UCSD-AML1 (cell line): ENCODE data around the gene PSTPIP1.

Experiments
- DNase-seq: peaks from one replicate; lab custom pipeline; 2025; ENCODE audit not compliant: unreplicated experiment; lab: John Stamatoyannopoulos, UW

The PSTPIP1 gene

DNA sequence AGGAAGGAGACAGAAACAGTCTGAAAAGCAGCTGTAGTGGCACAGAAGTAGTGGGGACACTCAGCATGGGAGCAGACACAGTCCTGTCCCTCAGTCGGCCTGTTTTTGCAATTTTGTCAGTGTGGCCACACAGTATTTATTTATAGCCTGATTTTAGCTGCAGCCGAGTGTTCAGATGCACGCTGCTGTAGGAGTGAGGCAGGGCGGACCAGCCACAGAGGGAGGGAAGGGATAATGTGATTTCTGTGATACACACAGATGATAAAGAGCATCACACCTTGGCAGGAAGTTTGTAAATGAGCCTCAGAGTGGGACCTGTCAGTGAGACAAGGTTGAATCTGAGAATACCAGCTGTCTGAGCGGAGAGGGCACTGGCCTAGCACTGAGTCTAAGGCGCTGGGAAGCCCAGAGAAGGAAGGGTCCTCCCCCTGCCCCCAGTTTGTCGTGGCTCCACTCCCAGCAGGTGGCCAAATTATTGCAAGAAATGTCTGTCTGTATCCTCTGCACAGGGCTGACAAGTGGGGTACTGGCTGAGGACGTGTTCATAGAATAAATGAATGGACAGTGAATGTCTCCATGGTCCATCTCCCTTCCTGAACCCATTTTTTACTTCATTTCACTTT is 3.8 kb downstream of the PSTPIP1 start:
- DNase-seq = no peak

DNA sequence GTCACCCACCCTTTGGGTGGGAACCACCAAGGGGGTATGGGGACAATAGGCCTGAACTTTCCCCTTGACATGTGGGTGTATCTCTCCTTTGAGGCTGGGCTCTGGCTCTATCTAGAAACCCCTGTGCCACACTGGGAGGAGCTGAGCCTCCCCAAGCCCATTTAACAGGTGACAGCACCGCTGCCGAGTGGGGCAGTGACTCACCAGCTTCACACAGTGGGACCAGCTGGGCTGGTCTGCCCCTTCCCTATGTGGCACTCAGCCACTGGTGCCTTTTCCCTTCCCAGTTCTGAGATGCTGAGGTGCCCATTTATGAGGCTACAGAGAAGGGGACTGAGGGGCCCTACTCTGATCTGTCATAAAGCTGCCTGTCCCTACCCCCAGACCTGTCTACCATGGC is 5.1 kb downstream of the PSTPIP1 start:
- no peak for DNase-seq

DNA sequence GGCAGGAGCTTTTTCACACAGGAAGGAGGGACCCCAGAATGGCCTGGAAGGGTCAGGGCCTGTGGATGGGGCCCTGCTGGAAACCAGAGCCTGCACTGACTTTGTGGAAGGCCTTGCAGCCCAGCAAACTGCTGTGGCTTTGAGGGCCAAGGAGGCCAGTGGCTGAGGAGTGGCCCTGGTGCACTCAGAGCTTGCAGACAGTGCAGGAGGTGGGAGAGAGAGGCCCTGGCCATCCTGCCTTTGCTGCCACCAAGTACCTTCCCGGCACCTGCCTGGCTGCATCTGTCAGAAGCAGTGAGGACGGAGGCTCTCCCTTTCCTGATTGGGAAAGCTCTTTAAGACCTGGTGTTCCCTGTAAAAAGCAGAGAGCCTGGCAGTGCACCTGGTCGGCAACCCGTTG is 6.4 kb downstream of the PSTPIP1 start:
- DNase-seq = no peak

DNA sequence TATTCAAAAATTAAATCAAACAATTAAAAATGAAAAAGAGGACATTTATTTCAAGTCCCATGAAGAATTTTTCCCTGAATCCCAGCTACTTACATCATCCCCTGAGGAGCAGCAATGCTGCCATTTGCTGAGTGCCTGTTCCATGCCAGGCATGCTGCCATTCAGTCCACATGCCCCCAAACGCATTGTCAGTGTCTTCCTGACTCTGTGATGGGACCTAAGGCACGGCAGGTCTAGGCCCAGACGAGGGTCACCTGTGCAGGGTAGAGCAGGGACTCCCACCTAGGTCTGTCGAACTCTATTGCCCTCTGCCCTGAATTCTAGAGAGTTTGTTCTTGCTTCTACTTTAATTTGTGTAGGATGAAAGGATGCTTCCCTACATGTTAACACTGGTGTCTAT is 7.0 kb downstream of the PSTPIP1 start:
- DNase-seq = no peak

DNA sequence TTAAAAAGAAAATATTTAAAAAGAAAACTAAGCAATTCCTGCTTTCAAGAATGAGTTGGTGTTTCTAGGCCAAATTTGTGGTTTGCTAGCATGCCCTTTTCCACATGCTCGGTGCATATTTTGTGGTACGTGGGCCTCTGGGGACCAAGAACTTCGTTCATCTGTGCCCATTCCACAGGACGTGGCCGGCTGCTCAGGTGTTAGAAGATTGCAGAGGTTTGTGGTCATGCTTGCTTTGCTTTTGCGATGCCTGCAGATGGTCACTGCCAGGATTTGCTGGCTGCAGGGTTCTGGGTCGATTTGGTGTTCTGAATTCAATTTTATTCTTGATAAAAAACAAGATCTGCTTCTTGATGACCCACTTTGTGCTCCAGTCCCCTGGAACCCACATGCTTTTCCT is 7.5 kb downstream of the PSTPIP1 start:
- DNase-seq = no peak

DNA sequence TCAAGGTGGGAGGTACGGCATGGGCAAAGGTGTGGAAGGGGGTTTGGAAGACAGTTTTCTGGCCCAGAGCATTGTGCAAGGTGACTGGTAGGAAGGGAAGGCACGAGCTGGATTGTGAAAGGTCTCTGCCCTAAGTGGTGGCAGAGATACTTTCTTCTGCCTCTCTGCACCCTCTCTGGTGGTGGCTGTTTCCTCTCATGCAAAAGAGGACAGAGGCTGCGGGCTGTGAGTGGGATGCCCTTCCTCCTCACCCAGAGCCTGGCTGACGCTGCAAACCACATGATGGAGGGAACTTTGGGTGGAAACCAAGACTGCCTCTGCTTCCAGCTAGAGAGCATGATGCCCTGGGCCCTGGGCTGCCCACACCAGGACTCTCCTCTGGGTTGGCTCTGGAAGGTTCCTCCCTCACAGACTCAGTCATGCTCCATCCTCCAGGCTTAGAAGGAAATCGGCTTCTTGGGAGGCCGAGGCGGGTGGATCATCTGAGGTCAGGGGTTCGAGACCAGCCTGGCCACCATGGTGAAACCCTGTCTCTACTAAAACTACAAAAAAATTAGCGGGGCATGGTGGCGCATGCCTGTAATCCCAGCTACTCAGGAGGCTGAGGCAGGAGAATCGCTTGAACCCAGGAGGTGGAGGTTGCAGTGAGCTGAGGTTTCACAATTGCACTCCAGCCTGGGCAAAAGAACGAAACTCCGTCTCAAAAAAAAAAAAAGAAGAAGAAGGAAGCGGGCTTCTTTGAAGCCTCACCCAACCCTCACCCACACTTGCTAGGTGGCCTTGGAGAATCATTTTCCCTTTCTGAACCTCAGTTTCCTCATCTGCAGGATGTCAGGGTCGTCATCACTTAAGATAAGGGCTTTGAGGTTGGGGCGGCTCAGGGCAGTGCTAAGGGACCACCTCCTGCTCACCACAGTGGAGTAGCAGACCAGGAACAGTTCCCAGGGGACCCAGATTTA is 8.3 kb downstream of the PSTPIP1 start:
- DNase-seq = peak; percentile 81

DNA sequence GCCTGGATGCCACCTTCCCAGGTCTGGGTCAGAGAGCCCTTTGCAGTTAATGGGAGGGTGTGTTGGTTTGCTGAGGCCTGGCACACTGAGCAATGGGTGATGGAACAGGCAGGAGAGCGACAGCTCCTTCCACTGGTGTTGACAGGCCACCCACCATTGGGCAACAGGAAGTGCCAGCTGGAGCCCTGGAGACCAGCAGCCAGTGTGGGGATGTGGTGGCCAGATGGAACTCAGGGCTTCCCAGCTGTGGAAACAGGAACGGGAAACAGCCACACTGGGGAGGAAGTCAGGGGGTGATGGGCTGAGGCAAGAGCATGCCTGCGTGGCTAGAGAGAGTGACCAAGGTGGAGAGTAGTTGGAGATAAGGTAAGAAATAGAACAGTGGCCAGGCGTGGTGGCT is 9.3 kb downstream of the PSTPIP1 start:
- DNase-seq = peak; percentile 86

DNA sequence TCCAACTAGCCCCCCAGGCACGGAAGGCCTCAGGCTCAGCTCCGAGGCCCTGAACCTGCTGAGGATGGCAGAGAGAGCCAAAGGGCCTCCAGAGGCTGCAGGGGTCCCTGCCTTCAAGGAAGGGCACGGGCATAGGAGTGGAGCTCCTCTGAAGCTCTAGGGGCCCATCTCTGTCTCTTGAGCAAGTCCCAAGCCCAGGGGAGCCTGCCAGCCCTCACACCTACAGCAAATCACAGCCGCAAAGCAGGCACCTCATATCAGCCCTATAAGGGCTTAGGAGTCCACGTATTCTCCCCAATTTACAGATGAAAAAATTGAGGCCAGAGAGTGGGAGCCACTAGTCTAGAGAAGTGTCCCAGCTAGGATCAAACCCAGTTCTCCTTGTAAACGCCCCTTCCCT is 14.2 kb downstream of the PSTPIP1 start:
- DNase-seq = no peak

DNA sequence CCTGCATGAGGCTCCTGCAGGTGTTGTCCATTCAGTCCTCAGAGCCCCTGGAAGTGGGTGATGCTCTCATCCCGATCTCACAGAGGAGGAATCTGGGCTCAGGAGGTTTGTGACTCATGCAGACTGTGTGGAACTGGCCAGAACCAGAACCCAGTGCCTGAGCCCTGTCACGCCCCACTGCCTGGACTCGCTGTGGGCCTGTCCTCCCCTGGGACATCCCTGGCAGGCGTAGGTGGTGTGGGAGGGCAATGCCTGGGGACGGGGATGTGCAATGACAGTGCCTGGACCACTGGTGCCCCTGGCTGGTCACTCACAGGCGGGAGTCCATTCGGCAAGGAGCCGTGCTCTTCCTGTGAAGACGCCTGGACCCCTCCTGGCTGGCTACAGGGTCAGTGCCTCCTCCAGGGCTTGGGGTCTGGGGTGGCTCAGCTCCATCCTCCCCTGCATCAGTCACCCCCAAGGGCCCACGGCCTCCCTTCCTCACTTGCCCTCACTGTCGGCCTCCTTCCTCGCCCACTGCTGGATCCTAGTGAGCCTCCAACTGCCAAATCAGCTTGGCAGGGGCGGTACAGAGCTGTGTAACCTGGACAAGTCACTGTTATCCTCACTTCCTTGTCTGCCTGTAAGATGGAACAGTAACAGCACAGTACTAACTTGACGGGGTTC is 14.9 kb downstream of the PSTPIP1 start:
- no peak for DNase-seq

DNA sequence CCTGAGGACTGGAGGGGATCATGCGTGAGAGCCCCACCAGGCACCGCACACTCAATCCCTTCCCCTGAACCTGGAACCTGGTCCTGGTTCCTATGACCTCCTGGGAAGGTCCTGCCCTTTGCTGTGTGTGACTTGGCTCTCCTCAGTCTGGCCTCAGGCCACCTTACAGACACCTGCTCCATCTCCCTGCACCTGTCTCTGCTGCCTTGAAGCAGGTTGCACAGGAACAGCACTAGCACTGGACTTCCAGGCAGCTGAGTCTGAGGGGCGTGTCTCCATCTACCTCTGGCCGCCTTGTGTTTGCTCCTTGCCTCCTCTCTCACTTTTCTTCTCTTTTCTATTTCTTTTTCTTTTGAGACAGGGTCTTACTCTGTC is 15.4 kb downstream of the PSTPIP1 start:
- no peak for DNase-seq

DNA sequence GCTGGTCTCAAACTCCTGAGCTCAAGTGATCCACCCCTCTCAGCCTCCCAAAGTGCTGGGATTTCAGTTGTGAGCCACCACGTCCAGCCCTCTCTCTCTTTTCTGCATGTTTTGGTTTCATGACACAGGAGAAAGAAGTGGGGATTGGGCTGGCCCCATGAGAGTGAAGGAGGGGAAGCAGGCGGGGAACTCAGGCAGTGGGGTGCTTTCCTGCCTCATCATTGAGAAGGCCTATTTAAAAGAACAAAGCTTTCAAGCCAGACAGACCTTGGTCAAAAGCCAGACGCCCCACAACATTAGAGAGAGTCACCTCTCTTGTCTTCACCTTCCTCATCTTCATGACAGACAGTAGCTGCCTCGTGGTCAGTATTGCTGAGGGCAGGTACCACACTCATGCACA is 15.9 kb downstream of the PSTPIP1 start:
- DNase-seq = no peak

DNA sequence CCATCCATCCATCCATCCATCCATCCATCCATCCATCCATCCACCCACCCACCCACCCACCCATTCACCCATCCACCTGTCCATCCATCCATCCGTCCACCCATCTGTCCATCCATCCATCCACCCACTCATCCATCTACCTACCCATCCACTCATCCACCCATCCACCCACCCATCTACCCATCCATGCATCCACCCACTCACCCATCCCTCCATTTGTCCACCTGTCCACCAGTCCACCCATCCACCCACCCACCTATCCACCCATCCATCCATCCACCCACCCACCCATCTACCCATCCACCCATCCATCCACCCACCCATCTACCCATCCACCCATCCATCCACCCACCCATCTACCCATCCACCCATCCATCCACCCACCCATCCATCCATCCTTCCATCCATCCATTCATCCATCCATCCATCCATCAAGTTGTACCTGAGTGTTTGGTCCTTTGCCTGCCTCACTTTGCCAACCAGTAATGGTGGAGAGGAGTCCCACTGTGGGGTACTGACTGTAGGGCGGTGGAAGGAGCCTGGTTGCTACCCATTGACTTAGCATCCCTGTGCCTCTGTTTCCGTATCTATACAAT is 17.3 kb downstream of the PSTPIP1 start:
- no peak for DNase-seq

DNA sequence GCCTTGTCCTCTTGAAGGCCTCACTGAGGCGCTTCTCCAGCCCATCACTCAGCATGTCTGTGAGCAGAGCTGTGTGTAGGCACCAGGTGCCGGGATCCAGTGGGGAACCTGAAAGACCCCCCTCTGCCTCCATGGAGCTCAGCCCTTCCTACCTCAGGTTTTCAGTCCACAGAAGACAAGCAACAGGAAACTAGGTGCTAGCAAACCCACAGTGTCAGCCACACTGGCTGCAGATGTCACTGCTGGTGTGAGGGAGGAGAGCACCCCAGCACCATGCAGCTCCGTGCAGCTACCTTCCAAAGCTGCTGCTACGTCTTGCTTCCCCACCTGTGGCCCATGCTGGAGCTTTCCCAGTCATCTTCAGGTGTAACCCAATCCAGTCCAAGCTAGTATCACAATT is 17.9 kb downstream of the PSTPIP1 start:
- no peak for DNase-seq

DNA sequence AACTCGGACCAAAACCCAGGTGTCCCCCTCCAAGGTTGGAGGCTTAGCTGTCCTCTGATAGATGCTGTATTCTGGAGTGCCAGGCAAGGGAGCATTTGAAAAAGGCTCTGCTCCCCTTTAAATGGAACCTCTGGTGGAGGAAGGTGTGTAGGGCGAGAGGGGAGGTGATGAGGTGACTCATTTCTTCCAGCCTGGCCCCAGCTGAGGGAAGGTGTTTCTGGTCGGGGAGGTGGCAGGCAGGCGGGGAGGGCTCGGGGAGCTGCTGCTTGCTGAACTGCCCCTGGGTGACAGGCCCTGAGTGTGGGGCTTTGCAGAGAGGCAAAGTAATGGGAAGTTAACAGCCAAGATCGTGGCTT is 18.8 kb downstream of the PSTPIP1 start:
- DNase-seq = peak; percentile 38

DNA sequence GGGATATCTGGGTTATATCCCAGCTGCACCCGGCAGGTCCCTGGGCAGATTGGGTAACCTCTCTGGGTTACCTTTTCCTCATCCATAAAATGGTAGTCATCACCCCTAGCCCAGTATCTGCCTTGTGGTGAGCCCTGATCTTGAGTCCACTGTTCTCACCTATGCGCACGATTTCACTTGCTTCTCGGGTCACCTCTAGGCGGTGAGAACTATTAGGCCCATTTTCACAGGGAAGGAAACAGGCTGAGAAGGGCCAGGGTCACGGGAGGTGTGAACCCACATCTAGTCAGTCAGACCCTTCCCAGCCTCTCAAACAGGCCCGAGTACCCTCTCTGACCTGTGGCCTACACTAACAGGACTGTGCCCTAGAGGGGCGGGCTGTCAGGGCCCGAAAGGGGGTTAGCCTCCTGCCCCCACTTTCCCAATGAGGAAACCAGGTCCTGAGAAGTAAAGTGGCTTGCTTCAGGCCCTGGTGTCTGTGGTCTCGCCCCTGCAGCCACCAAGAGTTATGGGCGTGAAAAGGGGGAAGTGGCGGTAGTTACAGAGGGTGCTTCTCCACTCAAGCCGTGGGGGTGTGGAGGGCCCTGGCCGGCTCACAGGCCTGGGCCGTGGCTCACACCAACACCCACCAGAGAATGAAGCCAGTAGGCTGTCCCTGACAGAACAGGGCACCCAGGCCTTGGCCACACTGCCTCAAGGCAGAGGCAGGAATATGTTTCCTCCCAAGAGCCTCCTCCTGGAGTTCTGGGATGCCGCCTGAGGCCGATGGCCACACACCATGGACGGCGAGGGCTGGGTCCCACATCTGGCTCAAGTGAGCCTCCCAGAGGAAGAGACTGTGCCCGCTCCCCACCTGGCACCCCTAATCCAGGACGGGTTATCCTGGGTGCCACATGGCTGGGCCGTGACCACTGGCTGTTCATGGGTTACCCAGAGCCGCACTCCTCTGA is 19.5 kb downstream of the PSTPIP1 start:
- DNase-seq = peak; percentile 68

DNA sequence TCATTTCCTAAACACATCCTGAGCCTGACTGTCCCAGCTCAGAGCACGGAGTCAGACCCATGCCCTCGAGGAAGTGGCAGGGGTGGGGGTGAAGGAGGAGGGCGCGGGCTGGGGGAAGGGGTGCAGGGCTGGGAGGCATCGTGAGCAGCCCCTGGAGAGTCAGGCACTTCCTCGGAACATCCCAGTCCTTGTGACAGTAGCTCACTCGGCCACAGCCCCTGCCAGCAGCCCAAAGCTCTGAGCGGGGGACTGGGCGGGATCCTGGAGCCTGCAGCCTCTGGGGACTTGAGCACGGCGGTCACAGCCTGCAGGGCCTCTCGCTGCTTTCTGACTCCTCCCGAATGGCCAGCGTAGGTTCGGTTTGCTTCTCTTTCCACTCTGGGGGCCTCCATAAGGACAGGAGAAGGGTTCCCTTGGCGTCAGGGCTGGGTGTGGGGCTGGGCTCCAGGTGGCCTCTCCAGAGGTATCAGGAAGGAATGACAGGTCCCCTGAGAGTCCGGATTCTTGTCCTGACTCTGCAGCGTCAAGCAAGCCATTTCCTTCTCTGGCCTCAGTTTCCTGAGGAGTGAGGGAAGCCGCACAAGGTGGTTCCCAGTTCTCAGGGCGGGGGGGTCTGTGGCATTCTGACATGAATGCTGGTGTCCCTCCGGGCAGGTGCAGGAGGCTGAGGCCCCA is 20.9 kb downstream of the PSTPIP1 start:
- DNase-seq = peak; percentile 45

DNA sequence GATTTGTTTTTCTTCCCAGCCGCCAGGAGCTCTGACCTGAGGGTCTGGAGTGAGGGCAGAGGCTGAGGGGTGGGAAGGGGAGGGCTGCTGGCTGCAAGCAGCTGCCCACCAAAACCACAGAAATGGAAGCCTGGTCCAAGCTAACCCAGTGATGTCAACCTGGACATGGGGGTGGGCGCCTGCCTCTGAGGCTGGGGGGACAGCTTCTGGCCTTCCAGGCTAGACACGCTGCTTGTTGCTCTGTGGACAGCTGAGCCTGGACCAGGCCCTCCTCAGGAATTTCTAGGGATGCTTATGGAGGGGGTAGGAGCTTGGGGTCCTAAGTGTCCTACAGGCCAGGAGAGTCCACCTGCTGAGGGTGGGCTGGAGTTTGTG is 21.4 kb downstream of the PSTPIP1 start:
- no peak for DNase-seq

DNA sequence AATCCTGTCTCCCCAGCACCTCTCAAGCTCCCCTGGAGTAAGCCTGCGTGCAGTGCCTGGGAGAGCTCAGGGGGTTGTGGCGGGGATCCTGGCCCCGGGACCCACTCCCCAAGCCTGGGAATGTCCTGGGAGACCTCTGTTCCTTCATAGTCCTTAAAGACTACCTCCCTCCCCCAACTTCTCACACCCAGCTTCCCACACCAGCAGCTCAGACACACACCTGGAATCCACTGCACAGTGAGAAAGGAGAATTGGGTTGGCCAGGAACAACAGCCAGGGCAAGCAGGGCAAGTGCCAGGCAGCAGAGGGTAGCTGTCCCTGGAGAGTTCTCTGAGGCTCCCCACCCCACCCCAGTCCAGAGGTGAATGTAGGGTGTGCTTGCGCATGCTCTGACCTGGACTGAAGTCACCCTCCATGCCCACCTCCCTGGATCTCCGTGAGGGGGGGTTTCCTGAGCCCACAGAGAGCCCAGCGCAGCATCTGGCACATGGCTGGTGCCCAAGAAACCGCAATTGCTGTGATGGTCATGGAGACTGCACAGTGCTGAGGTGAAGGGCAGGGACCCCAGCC is 22.2 kb downstream of the PSTPIP1 start:
- no peak for DNase-seq

DNA sequence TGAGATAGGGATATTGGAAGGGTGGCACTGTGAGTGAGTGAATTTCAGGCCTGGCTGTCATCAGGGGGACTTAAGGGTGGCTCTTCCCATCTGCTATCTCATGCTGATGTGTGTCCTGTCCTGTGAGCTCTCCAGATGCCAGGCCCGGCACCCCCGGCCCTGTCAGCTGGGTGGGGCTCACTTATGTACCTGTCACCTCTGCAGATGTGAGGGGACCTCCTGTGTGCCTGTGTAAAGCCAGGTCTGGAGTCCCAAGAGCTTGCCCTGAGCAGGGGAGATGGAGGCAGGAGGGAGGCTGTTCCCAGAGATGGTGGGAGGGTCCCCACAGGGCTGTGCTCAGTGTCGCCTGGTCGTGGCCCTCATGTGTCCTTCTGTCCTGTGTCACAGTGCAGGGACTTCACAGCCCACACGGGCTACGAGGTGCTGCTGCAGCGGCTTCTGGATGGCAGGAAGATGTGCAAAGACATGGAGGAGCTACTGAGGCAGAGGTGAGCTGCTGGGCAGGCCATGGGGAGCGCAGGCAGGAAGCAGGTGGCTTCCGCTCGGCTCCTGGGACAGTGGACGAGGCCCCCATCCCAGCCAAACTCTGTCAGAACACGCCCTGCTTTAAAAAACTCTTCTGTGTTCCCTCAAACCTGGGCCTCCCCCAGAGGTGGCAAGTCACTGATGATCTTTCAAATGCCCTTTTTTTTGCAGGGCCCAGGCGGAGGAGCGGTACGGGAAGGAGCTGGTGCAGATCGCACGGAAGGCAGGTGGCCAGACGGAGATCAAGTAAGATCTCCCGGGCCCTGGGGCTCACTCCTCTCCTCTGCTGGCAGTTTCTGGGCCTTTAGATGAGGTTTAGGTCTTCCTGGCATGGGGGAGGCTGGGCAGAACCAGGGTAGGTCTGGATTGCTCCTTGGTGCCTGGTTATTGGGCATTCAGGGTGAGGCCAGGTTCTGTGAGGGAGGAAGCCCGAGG is 23.1 kb downstream of the PSTPIP1 start:
- DNase-seq = no peak
